ENCODE data around the gene ITIH1. TPM values are rescaled to one million over a fixed set of nuclear protein-coding genes. Genes with fewer than 3 reads are reported as not detected.

Gene ITIH1
- total RNA-seq, 2 experiments from 2014 or later: not detected

GRCh38 chr3:52756141-52756540 is 21.3 kb upstream of the ITIH1 start:
- no peak overlapping the region for H3K27ac Mint-ChIP-seq
- POLR2A ChIA-PET: no interaction called here
- H3K4me1 Mint-ChIP-seq (ENCODE audit: low read depth): peaks cover 5% of the 10 kb centered on the region
- H3K36me3 Mint-ChIP-seq: peaks cover 31% of the 10 kb centered on the region
- intact Hi-C loops (cut with micrococcal nuclease): no loop called here
- H3K4me3 Mint-ChIP-seq: no peak overlapping the region
- DNase-seq: no peak
- no peaks in the 10 kb centered on the region for H3K27me3 Mint-ChIP-seq
- CTCF ChIA-PET: no interaction called here
- no peaks in the 10 kb centered on the region for H3K9me3 Mint-ChIP-seq

DNA sequence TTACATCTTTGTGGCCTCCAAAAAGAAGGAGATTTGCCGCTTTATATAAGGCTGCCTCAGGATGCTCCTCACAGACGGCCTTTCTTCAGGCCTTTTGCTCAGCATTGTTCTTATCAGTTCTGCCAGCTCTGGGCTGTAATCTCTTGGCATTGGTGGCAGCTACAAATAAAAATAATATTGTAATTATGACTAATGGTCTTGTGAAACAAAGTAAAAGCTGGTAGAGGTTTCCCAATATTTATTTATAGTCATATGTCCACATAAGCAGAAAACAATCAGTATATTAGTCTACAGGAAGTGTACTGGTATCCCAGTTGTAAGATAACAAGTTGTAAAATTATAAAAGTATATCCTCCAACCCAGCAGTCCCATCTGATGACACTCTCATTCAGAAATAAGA is 13.9 kb upstream of the ITIH1 start:
- Mint-ChIP-seq H3K36me3 (peaks cover 16% of the 10 kb centered on the region), H3K4me1 (ENCODE audit: low read depth) (peaks cover 5% of the 10 kb centered on the region), H3K27ac (no peak overlapping the region), H3K9me3 (no peaks in the 10 kb centered on the region), H3K4me3 (no peak overlapping the region), H3K27me3 (no peaks in the 10 kb centered on the region)
- DNase-seq: no peak
- intact Hi-C loops (cut with micrococcal nuclease): no loop called here
- ChIA-PET POLR2A (no interaction called here), CTCF (no interaction called here)

GRCh38 chr3:52769786-52770455 is 7.5 kb upstream of the ITIH1 start:
- intact Hi-C loops (cut with micrococcal nuclease): loop anchor here (5.0 kb wide), 1 partner anchor 63 kb away; the partner anchor contains the start of genes GLT8D1 and SPCS1

DNA sequence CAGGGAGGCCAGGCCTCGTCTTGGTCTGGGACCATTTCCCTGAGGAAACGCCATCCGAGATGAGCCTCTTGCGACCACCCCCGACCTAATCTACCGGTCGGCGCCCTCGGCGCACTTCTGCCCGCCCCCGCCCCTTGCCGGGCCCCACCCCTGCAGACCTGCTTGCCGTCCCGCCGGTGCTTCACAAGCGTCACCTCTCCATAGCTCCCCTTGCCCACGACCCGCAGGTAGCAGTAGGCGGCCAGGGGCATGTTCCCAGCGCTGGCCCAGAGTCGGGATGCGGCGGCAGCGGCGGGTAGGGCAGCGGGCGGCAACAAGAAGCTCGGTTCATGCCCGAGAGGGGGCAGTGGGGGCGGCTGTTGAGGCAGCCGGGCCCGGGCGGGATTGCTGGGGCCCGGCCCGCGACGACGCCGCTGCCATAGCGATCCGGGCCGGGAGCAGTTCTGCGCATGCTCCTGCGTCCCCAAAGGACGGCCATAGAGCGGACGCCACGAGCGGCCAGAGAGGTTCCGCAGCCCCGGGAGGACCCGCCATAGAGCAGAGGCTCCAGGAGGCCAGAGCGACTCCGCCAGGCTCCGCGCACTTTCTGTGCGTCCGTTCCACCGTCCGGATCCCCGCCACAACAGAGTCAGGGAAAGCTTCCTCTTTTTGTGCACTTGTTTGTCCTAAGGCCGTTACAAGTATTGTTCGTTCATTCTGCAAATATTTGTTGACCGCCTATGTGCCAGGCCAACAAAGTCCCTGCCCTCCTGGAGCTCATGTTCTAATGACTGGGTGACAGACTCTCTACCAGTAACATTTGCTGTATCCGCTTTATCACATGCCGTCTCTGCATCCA is 6.7 kb upstream of the ITIH1 start, which contains the start of gene NEK4:
Gene NEK4, minus strand, starts transcription at position 445 of the 838 bp plus-strand sequence. Its CDS starts 194 bp downstream, at position 251.
- peak within 1 kb of the TSS; percentile 84 for H3K27ac Mint-ChIP-seq

More at GRCh38 chr3:52769786-52770455, 7.5 kb upstream of the ITIH1 start:
- ChIA-PET CTCF (interaction anchor here (0.9 to 2.1 kb wide), 2 partner anchors 29 kb away, joined by 3 to 6 read pairs; no protein-coding TSS in a partner anchor), POLR2A (interaction anchor here (0.6 to 1.1 kb wide), 2 partner anchors 51 to 123 kb away, joined by 3 read pairs; no protein-coding TSS in a partner anchor)
- no peaks in the 10 kb centered on the region for H3K27me3 Mint-ChIP-seq
- DNase-seq: no peak
- H3K9me3 Mint-ChIP-seq: no peaks in the 10 kb centered on the region
- peak overlapping the region; percentile 16 for H3K27ac Mint-ChIP-seq
- peak overlapping the region; percentile 91 for H3K4me3 Mint-ChIP-seq
- H3K36me3 Mint-ChIP-seq: no peaks in the 10 kb centered on the region
- peaks cover 20% of the 10 kb centered on the region for H3K4me1 Mint-ChIP-seq (ENCODE audit: low read depth)

GRCh38 chr3:52771334-52771681 is 6.1 kb upstream of the ITIH1 start:
- peak overlapping the region; percentile 91 for H3K4me3 Mint-ChIP-seq
- peak overlapping the region; percentile 84 for H3K27ac Mint-ChIP-seq
- intact Hi-C loops (cut with micrococcal nuclease): loop anchor here (1.0 to 5.0 kb wide), 2 partner anchors 64 to 235 kb away; partner anchors contain the start of genes GLT8D1, SPCS1 and UQCC5
- POLR2A ChIA-PET: interaction anchor here (0.9 to 1.1 kb wide), 2 partner anchors 8 to 65 kb away, joined by 3 read pairs; no protein-coding TSS in a partner anchor
- no peak for DNase-seq
- H3K27me3 Mint-ChIP-seq: no peaks in the 10 kb centered on the region
- peaks cover 20% of the 10 kb centered on the region for H3K4me1 Mint-ChIP-seq (ENCODE audit: low read depth)
- H3K36me3 Mint-ChIP-seq: no peaks in the 10 kb centered on the region
- CTCF ChIA-PET: interaction anchor here (0.5 to 2.1 kb wide), 3 partner anchors 27 to 1271 kb away, joined by 3 to 6 read pairs (median 3); partner anchors contain the start of gene DCAF1
- H3K9me3 Mint-ChIP-seq: no peaks in the 10 kb centered on the region

More for the DNA sequence above, 6.7 kb upstream of the ITIH1 start, which contains the start of gene NEK4:
- H3K4me3 Mint-ChIP-seq: peak within 1 kb of the TSS; percentile 91
- POLR2A ChIA-PET: interaction anchor here (0.6 to 1.1 kb wide), 4 partner anchors 9 to 122 kb away, joined by 3 read pairs; no protein-coding TSS in a partner anchor
- DNase-seq: peak; percentile 93
- no peaks in the 10 kb centered on the region for H3K9me3 Mint-ChIP-seq
- no peaks in the 10 kb centered on the region for H3K27me3 Mint-ChIP-seq
- no peaks in the 10 kb centered on the region for H3K36me3 Mint-ChIP-seq
- H3K4me1 Mint-ChIP-seq (ENCODE audit: low read depth): peaks cover 20% of the 10 kb centered on the region
- CTCF ChIA-PET: interaction anchor here (0.5 to 2.1 kb wide), 4 partner anchors 28 to 1271 kb away, joined by 3 to 6 read pairs (median 3); partner anchors contain the start of gene DCAF1
- intact Hi-C loops (cut with micrococcal nuclease): loop anchor here (1.0 to 5.0 kb wide), 2 partner anchors 63 to 234 kb away; partner anchors contain the start of genes GLT8D1, SPCS1 and UQCC5

GRCh38 chr3:52771702-52772101 is 5.7 kb upstream of the ITIH1 start:
- ChIA-PET POLR2A (interaction anchor here (0.9 to 1.1 kb wide), 2 partner anchors 8 to 65 kb away, joined by 3 read pairs; no protein-coding TSS in a partner anchor), CTCF (interaction anchor here (0.5 to 2.1 kb wide), 2 partner anchors 27 to 1272 kb away, joined by 3 to 6 read pairs; partner anchors contain the start of gene DCAF1)
- H3K27me3 Mint-ChIP-seq: no peaks in the 10 kb centered on the region
- H3K4me1 Mint-ChIP-seq (ENCODE audit: low read depth): peaks cover 20% of the 10 kb centered on the region
- DNase-seq: no peak
- H3K36me3 Mint-ChIP-seq: no peaks in the 10 kb centered on the region
- intact Hi-C loops (cut with micrococcal nuclease): loop anchor here (1.0 to 5.0 kb wide), 2 partner anchors 64 to 235 kb away; partner anchors contain the start of genes GLT8D1, SPCS1 and UQCC5
- H3K27ac Mint-ChIP-seq: peak overlapping the region; percentile 84
- H3K9me3 Mint-ChIP-seq: no peaks in the 10 kb centered on the region
- H3K4me3 Mint-ChIP-seq: peak overlapping the region; percentile 91

- H3K36me3 Mint-ChIP-seq: no peaks in the 10 kb centered on the region
- POLR2A ChIA-PET: no interaction called here
- DNase-seq: no peak
- no peak overlapping the region for H3K27ac Mint-ChIP-seq
- no peaks in the 10 kb centered on the region for H3K27me3 Mint-ChIP-seq
- no peaks in the 10 kb centered on the region for H3K9me3 Mint-ChIP-seq
- H3K4me1 Mint-ChIP-seq (ENCODE audit: low read depth): peaks cover 20% of the 10 kb centered on the region
- CTCF ChIA-PET: interaction anchor here (1.0 kb wide), 1 partner anchor 71 kb away, joined by 4 read pairs; no protein-coding TSS in a partner anchor
- no peak overlapping the region for H3K4me3 Mint-ChIP-seq
- intact Hi-C loops (cut with micrococcal nuclease): loop anchor here (5.0 kb wide), 1 partner anchor 66 kb away; the partner anchor contains the start of genes GLT8D1 and SPCS1
Measured at GRCh38 chr3:52773361-52774065, 3.9 kb upstream of the ITIH1 start.

GRCh38 chr3:52774066-52774713 is 3.2 kb upstream of the ITIH1 start:
- H3K27ac Mint-ChIP-seq: no peak overlapping the region
- POLR2A ChIA-PET: no interaction called here

DNA sequence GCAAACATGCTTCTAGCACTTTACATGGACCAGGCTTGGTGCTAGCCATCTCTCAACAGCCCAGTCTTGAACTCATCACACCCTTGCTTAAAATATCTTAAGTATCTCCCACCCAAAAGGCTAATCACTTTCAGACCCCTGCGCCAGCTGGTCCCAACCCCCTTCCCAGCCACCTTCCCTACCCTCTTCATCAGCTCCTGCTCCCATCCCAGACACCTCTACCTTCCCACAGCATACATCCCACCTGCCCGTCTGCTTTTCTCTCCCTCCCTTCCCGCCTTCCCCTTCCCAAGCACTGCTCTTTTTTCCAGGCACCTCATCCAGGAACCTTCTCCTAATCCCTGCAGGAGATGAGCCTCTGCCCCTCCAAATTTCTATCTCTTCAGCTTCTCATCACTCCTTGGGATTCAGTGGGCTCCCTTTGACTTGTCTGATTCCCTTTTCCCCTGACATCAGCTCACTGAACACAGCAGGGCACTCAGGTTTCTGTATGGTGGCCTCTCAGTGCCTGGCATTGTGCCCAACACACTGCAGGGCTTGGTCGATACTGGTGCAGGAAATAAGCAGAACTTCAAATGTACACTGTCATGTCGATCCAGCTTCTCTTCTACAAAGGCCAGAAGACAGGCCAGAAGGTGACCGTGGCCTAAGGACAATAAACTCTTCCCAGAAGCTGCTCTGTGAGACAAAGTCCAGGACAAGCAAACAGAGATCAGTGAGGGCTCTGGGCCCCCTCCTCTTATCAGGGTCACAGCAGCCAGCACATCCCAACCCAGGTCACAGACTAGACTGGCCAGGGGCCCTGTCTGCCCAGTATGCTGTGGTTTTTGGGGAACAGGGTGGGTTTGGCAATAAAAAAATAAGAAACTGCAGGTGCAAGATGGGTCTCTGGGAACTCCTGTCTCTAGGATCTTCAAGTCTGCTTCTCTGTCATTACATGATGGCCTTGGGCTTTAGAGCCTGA is 2.2 kb upstream of the ITIH1 start:
- ChIA-PET POLR2A (no interaction called here), CTCF (no interaction called here)
- Mint-ChIP-seq H3K27ac (no peak overlapping the region), H3K4me3 (no peak overlapping the region), H3K9me3 (no peaks in the 10 kb centered on the region), H3K27me3 (no peaks in the 10 kb centered on the region), H3K36me3 (no peaks in the 10 kb centered on the region), H3K4me1 (ENCODE audit: low read depth) (peaks cover 9% of the 10 kb centered on the region)
- DNase-seq: no peak
- intact Hi-C loops (cut with micrococcal nuclease): loop anchor here (5.0 kb wide), 1 partner anchor 68 kb away; the partner anchor contains the start of genes GLT8D1 and SPCS1

More at GRCh38 chr3:52774066-52774713, 3.2 kb upstream of the ITIH1 start:
- intact Hi-C loops (cut with micrococcal nuclease): loop anchor here (5.0 kb wide), 1 partner anchor 67 kb away; the partner anchor contains the start of genes GLT8D1 and SPCS1
- CTCF ChIA-PET: no interaction called here
- Mint-ChIP-seq H3K9me3 (no peaks in the 10 kb centered on the region), H3K4me1 (ENCODE audit: low read depth) (peaks cover 19% of the 10 kb centered on the region), H3K27me3 (no peaks in the 10 kb centered on the region), H3K36me3 (no peaks in the 10 kb centered on the region), H3K4me3 (no peak overlapping the region)
- no peak for DNase-seq

GRCh38 chr3:52775877-52776276 is 1.5 kb upstream of the ITIH1 start:
- H3K27ac Mint-ChIP-seq: no peak overlapping the region

More at GRCh38 chr3:52775877-52776276, 1.5 kb upstream of the ITIH1 start:
- Mint-ChIP-seq H3K4me1 (ENCODE audit: low read depth) (peaks cover 9% of the 10 kb centered on the region), H3K9me3 (no peaks in the 10 kb centered on the region), H3K27me3 (no peaks in the 10 kb centered on the region), H3K36me3 (no peaks in the 10 kb centered on the region), H3K4me3 (no peak overlapping the region)
- CTCF ChIA-PET: no interaction called here
- POLR2A ChIA-PET: no interaction called here
- intact Hi-C loops (cut with micrococcal nuclease): no loop called here
- DNase-seq: no peak

All from activated CD4-positive, alpha-beta memory T cell treated with anti-CD3 and anti-CD28 coated beads for 36 hours (primary cell).